Measurements from ENCODE around the gene COBL.

The COBL gene

GRCh38 chr7:51134013-51134441 is 182.6 kb downstream of the COBL start:
- Histone ChIP-seq H3K4me3 (no peak overlapping the region), H3K27ac (peak overlapping the region in 3 of 21 experiments; percentile 22 to 66 (median 59))

GRCh38 chr7:51132661-51133060 is 183.9 kb downstream of the COBL start:
- Histone ChIP-seq H3K27ac (no peak overlapping the region), H3K4me3 (no peak overlapping the region)

- Histone ChIP-seq H3K4me3 (no peak overlapping the region), H3K27ac (no peak overlapping the region)
Measured at GRCh38 chr7:51129527-51130472, 186.8 kb downstream of the COBL start.

GRCh38 chr7:51128545-51129435 is 187.8 kb downstream of the COBL start:
- H3K27ac ChIP-seq = no peak overlapping the region
- H3K4me3 ChIP-seq = no peak overlapping the region

- no peak overlapping the region for H3K4me3 ChIP-seq
- peak overlapping the region in 1 of 21 experiments; percentile 52 for H3K27ac ChIP-seq
Measured at GRCh38 chr7:51127618-51127904, 189.0 kb downstream of the COBL start.

GRCh38 chr7:51126813-51127617 is 189.6 kb downstream of the COBL start:
- Histone ChIP-seq H3K27ac (peak overlapping the region in 1 of 21 experiments; percentile 52), H3K4me3 (no peak overlapping the region)

GRCh38 chr7:51126324-51126723 is 190.3 kb downstream of the COBL start:
- Histone ChIP-seq H3K27ac (no peak overlapping the region), H3K4me3 (no peak overlapping the region)

GRCh38 chr7:51124321-51124720 is 192.3 kb downstream of the COBL start:
- no peak overlapping the region for H3K4me3 ChIP-seq

GRCh38 chr7:51123322-51124019 is 193.1 kb downstream of the COBL start:
- Histone ChIP-seq H3K27ac (peak overlapping the region in 9 of 21 experiments; percentile 18 to 75 (median 58)), H3K4me3 (no peak overlapping the region)

More at GRCh38 chr7:51124321-51124720, 192.3 kb downstream of the COBL start:
- H3K27ac ChIP-seq = peak overlapping the region in 2 of 21 experiments; percentile 2 to 29

GRCh38 chr7:51121931-51122425 is 194.6 kb downstream of the COBL start:
- Histone ChIP-seq H3K4me3 (no peak overlapping the region), H3K27ac (peak overlapping the region in 6 of 21 experiments; percentile 7 to 69 (median 60))

- Histone ChIP-seq H3K4me3 (no peak overlapping the region), H3K27ac (peak overlapping the region in 5 of 21 experiments; percentile 7 to 67 (median 34))
Measured at GRCh38 chr7:51121036-51121790, 195.4 kb downstream of the COBL start.

- Histone ChIP-seq H3K4me3 (no peak overlapping the region), H3K27ac (no peak overlapping the region)
Measured at GRCh38 chr7:51118628-51119027, 198.0 kb downstream of the COBL start.

GRCh38 chr7:51114501-51114900 is 202.1 kb downstream of the COBL start:
- Histone ChIP-seq H3K4me3 (no peak overlapping the region), H3K27ac (no peak overlapping the region)

- H3K4me3 ChIP-seq = no peak overlapping the region
- H3K27ac ChIP-seq = no peak overlapping the region
Measured at GRCh38 chr7:51113962-51114361, 202.6 kb downstream of the COBL start.

GRCh38 chr7:51113560-51113959 is 203.0 kb downstream of the COBL start:
- Histone ChIP-seq H3K27ac (no peak overlapping the region), H3K4me3 (no peak overlapping the region)

GRCh38 chr7:51111241-51111940 is 205.2 kb downstream of the COBL start:
- Histone ChIP-seq H3K4me3 (no peak overlapping the region), H3K27ac (no peak overlapping the region)

GRCh38 chr7:51108134-51108533 is 208.5 kb downstream of the COBL start:
- Histone ChIP-seq H3K27ac (no peak overlapping the region), H3K4me3 (no peak overlapping the region)

- no peak overlapping the region for H3K27ac ChIP-seq
- no peak overlapping the region for H3K4me3 ChIP-seq
Measured at GRCh38 chr7:51104278-51104677, 212.3 kb downstream of the COBL start.

Measured in skin epidermis (tissue), 12 donors.